Measurements from ENCODE around the gene NLGN2. TPM values are rescaled to one million over a fixed set of nuclear protein-coding genes. Genes with fewer than 3 reads are reported as not detected.
A peak's percentile ranks its signal among the peaks of the same experiment; 100 is the strongest.

Gene NLGN2
- total RNA-seq, 1 donor from 2014 or later: 4.2 TPM

DNA sequence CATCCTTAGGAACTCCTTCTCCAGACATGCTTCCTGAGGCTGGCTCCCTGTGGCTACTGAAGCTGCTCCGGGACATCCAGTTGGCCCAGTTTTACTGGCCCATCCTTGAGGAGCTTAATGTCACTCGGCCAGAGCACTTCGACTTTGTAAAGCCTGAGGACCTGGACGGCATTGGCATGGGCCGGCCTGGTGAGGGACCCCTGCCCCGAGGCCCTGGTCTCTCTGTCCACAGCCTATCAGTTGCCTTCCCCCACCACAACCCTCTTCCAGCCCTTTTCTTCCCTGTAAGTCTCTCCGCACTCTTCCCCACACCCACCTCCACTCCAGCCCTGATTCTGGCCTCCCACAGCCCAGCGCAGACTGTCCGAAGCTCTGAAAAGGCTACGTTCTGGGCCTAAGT lies 24.7 kb upstream of the NLGN2 start:
- intact Hi-C loops (cut with micrococcal nuclease): no loop called here
- Mint-ChIP-seq H3K27ac (no peak overlapping the region), H3K36me3 (ENCODE audit: low read depth) (peaks cover 8% of the 10 kb centered on the region), H3K4me1 (ENCODE audit: low read depth) (peaks cover 4% of the 10 kb centered on the region), H3K4me3 (ENCODE audit: low read depth) (no peak overlapping the region), H3K27me3 (ENCODE audit: low read depth) (peaks cover 33% of the 10 kb centered on the region), H3K9me3 (peaks cover 6% of the 10 kb centered on the region)
- no peak for DNase-seq (ENCODE audit: low spot score)

DNA sequence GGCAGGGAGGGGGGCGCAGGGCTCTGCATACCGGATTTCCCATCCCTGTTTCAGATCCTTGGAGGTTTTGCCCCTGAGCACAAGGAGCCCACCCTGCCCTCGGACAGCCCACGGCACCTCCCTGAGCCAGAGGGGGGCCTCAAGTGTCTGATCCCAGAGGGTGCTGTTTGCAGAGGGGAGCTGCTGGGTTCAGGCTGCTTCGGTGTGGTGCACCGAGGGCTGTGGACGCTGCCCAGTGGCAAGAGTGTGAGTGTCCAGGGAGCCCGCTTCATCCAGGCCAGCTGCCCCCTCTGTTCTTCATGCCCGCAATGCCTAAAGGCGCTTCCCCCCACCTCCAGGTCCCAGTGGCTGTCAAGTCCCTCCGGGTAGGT lies 24.3 kb upstream of the NLGN2 start:
- peak overlapping the region; percentile 53 for H3K4me3 Mint-ChIP-seq (ENCODE audit: low read depth)
- H3K4me1 Mint-ChIP-seq (ENCODE audit: low read depth): peaks cover 4% of the 10 kb centered on the region
- H3K36me3 Mint-ChIP-seq (ENCODE audit: low read depth): peaks cover 8% of the 10 kb centered on the region
- DNase-seq (ENCODE audit: low spot score): no peak
- intact Hi-C loops (cut with micrococcal nuclease): no loop called here
- peaks cover 33% of the 10 kb centered on the region for H3K27me3 Mint-ChIP-seq (ENCODE audit: low read depth)
- H3K27ac Mint-ChIP-seq: no peak overlapping the region
- H3K9me3 Mint-ChIP-seq: peaks cover 6% of the 10 kb centered on the region

DNA sequence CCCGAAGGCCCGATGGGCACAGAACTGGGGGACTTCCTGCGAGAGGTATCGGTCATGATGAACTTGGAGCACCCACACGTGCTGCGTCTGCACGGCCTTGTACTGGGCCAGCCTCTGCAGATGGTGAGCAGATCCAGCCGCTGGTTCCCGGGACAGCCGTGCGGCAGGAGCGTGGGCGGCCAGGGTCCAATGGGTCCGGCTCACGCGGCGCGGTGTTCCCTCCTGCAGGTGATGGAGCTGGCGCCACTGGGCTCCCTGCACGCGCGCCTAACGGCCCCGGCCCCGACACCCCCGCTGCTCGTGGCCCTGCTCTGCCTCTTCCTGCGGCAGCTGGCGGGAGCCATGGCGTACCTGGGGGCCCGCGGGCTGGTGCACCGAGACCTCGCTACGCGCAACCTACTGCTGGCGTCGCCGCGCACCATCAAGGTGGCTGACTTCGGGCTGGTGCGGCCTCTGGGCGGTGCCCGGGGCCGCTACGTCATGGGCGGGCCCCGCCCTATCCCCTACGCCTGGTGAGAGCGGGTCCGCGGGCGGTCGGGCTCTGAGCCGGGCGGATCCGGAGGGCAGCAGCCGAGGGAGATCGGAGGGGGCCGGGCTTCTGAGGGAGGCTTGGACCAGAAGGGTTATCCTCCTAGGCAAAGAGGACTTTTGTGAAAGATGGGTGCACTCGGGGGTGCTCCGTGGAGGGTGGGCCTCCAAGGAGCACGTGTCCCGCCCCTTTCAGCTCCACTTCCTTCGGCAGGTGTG lies 23.7 kb upstream of the NLGN2 start:
- DNase-seq (ENCODE audit: low spot score): peak; percentile 74
- peak overlapping the region; percentile 66 for H3K4me3 Mint-ChIP-seq (ENCODE audit: low read depth)
- H3K27me3 Mint-ChIP-seq (ENCODE audit: low read depth): peaks cover 33% of the 10 kb centered on the region
- no peak overlapping the region for H3K27ac Mint-ChIP-seq
- H3K4me1 Mint-ChIP-seq (ENCODE audit: low read depth): peaks cover 4% of the 10 kb centered on the region
- intact Hi-C loops (cut with micrococcal nuclease): no loop called here
- peaks cover 8% of the 10 kb centered on the region for H3K36me3 Mint-ChIP-seq (ENCODE audit: low read depth)
- H3K9me3 Mint-ChIP-seq: peaks cover 6% of the 10 kb centered on the region

DNA sequence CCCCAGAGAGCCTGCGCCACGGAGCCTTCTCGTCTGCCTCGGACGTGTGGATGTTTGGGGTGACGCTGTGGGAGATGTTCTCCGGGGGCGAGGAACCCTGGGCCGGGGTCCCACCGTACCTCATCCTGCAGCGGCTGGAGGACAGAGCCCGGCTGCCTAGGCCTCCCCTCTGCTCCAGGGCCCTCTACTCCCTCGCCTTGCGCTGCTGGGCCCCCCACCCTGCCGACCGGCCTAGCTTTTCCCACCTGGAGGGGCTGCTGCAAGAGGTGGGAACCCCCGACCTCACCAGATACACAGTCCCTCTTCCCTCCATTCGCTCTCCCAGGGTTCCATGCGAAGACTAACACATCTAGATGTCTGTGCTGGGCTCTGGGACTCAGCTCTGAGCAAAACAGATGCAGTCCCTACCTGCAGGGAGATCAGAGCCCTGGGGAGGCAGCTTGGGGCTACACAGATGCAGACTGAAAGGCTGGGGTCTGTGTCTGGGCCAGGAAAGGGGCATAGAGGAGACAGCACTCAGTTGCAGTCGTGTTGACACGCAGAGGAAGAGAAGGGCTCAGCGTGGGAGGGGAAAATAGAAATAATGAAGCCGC lies 23.1 kb upstream of the NLGN2 start:
- Mint-ChIP-seq H3K4me1 (ENCODE audit: low read depth) (peaks cover 4% of the 10 kb centered on the region), H3K27me3 (ENCODE audit: low read depth) (peaks cover 27% of the 10 kb centered on the region), H3K9me3 (no peaks in the 10 kb centered on the region), H3K36me3 (ENCODE audit: low read depth) (peaks cover 4% of the 10 kb centered on the region), H3K27ac (peak overlapping the region; percentile 34), H3K4me3 (ENCODE audit: low read depth) (peak overlapping the region; percentile 66)
- DNase-seq (ENCODE audit: low spot score): no peak
- intact Hi-C loops (cut with micrococcal nuclease): no loop called here

DNA sequence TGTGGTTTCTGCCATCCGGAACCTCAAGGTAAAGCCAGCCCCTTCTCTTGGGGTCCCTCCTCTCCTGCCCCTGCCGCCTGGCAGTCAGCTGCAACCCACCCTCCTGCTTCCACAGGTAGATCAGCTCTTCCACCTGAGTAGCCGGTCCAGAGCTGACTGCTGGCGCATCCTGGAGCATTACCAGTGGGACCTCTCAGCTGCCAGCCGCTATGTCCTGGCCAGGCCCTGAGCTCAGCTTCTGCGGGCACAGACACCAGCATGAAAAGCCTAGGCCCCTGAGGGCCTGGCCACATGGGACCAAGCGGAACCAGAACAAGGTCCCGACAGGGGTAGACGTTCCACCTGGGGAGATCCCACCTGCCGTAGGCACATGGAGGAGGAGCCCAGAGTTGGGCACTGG lies 18.8 kb upstream of the NLGN2 start:
- Mint-ChIP-seq H3K9me3 (no peaks in the 10 kb centered on the region), H3K27me3 (ENCODE audit: low read depth) (no peaks in the 10 kb centered on the region), H3K27ac (no peak overlapping the region), H3K36me3 (ENCODE audit: low read depth) (peaks cover 29% of the 10 kb centered on the region), H3K4me3 (ENCODE audit: low read depth) (no peak overlapping the region), H3K4me1 (ENCODE audit: low read depth) (peaks cover 14% of the 10 kb centered on the region)
- intact Hi-C loops (cut with micrococcal nuclease): no loop called here
- DNase-seq (ENCODE audit: low spot score): no peak

DNA sequence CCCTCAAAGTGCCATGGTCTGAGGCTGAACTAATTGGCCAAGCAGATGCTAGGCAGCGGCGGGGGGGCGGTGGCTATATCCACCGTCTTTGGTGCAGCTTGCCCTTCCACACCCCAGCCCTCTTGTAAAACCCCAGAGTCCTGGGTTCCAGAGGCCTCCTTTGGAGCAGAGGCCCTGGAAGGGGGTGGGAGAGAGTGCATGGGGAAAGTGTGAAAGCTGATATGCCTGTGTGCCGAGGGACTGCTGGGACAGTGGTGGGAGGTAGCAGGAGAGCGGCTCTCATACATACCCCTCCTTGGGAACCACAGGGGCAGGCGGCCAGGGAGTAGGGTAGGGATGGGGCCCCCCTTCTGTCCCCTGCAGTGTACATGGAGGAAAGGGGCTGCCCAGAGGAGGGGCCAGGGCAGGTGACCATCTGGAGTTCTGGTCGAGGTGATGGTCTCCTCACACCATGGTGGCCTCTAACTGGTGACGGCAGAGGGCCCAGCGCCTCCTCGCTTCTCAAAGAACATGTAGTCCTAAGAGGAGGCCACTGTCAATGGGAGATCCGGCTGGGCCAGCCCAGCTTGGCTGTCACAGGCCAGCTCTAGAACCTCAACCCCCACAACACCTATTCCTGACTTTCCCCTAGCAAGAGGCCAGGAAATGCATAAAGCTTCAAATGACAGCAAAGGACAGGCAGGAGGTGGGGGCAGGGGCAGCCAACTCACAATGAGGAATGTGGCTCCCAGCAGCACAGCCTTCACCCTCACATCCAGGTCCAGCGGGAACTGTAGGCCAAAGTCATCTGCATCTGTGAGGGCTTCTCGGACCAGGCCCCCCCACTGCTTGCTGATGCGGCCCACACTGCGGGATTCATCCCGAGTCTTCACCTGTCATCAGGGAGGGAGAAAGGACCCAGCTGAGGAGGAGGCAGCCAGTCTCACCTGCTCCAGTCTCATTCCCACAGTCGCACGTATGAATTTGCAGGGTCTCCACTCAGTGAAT lies 17.4 kb upstream of the NLGN2 start:
- H3K27me3 Mint-ChIP-seq (ENCODE audit: low read depth): no peaks in the 10 kb centered on the region
- no peak overlapping the region for H3K4me3 Mint-ChIP-seq (ENCODE audit: low read depth)
- intact Hi-C loops (cut with micrococcal nuclease): loop anchor here (5.0 kb wide), 1 partner anchor 38 kb away; the partner anchor contains the start of gene KCTD11
- no peak overlapping the region for H3K27ac Mint-ChIP-seq
- H3K9me3 Mint-ChIP-seq: no peaks in the 10 kb centered on the region
- H3K4me1 Mint-ChIP-seq (ENCODE audit: low read depth): peaks cover 15% of the 10 kb centered on the region
- H3K36me3 Mint-ChIP-seq (ENCODE audit: low read depth): peaks cover 29% of the 10 kb centered on the region
- no peak for DNase-seq (ENCODE audit: low spot score)

DNA sequence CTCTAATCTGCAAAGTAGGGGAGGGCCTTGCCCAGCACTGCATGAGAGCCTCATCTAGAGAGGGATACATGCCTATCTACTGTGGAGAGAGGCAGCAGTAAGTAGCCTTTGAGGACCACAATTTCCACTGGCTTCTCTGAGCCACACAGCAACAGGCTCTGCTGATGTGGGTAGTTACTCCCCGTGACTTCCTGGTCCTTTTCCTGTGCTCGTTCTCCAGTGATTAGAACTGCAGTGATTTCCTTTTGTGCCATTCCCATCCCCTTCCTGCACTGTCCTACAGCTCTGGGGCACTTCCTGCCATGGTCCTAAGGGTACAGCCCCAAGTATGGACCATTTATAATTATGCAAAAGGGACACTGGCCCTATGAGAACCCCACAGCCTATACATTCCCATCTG lies 16.3 kb upstream of the NLGN2 start:
- Mint-ChIP-seq H3K4me3 (ENCODE audit: low read depth) (peak overlapping the region; percentile 17), H3K4me1 (ENCODE audit: low read depth) (peaks cover 15% of the 10 kb centered on the region), H3K27ac (no peak overlapping the region), H3K27me3 (ENCODE audit: low read depth) (no peaks in the 10 kb centered on the region), H3K9me3 (no peaks in the 10 kb centered on the region), H3K36me3 (ENCODE audit: low read depth) (peaks cover 29% of the 10 kb centered on the region)
- intact Hi-C loops (cut with micrococcal nuclease): loop anchor here (5.0 kb wide), 1 partner anchor 39 kb away; the partner anchor contains the start of gene KCTD11
- DNase-seq (ENCODE audit: low spot score): no peak

DNA sequence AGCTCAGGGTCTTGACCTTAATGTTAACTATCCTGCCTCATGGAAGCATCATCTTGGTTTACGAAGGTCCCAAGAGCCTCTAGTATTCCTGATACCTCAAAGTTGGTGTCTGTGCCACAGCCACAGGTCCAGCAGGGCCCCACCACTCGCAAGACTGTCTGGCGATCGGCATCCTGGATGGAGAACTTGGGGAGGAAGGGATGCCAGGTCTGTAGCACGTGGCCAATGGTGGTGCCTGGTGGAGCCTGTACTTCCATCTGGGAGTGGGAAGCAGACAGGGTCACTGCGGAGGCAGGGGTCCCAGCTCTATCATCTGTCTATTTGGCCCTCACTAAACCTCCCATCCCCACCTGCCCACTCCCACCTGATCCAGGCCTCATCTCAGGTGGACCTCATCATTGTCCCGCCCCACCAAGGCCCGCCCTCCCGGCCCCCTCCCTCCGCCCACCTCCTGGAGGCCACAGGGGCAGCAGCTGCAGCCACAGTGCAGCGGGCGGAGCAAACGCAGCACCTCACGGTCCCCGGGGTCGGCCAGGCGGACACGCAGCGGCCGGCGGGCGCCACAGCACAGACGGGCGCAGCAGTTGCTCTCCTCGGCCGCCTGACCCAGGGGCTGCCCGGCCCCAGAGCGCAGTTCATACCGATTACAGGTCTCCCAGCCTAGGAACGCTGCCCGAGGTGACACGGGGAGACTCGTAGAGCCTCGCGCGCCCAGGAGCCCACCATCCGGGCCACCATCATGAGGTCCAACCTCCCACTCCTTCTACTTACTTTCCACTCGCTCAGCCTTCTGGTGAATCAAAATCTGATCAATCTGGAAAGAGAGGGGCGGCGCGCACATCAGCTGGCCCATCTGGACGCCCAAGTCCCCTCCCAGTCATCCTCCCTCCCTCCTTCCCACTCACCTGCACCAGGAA lies 14.7 kb upstream of the NLGN2 start:
- Mint-ChIP-seq H3K4me3 (ENCODE audit: low read depth) (peak overlapping the region; percentile 94), H3K4me1 (ENCODE audit: low read depth) (peaks cover 15% of the 10 kb centered on the region), H3K27me3 (ENCODE audit: low read depth) (no peaks in the 10 kb centered on the region), H3K27ac (no peak overlapping the region), H3K9me3 (no peaks in the 10 kb centered on the region), H3K36me3 (ENCODE audit: low read depth) (peaks cover 25% of the 10 kb centered on the region)
- no peak for DNase-seq (ENCODE audit: low spot score)
- intact Hi-C loops (cut with micrococcal nuclease): loop anchor here (5.0 kb wide), 1 partner anchor 41 kb away; the partner anchor contains the start of gene KCTD11

DNA sequence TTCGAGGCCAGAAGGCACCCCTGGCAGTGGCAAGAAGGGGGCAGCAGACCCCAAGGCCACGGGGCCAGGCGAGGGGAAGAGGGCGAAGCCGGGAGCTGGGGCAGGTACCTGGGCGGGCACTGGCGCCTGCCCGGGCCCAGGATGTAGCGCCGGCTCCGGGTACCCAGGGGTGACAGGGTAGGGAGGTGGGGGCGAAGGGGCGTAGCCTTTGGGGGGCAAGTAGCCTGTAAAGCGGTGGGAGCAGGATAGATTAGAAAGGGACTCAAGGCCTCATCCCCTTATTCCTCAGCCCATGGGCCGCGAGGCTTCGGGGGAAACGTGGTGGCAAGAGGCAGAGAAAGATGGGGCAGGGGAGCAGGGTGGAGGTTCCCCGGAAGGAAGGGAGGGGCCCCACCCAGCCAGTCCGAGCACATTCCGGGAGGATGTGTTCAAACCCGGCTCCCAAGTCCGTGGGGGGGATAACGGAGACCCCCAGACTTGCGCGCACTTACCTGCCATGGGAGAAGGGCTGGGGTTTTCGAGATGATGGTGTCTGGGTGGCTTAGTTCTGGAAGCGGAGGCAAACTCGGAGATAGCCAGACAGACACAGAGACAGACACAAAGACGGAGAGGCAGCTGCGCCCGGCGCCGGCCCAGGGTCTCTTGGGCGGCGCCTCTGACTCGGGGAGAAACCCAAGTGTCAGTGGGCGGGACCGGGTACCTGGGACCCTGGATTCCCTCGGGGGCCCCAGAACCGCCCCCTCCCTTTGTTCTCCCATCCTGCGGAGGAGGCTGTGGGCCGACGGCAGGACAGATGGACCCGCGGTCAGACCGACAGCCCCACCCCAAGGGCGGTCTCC lies 13.8 kb upstream of the NLGN2 start:
- peaks cover 15% of the 10 kb centered on the region for H3K4me1 Mint-ChIP-seq (ENCODE audit: low read depth)
- peak; percentile 28 for DNase-seq (ENCODE audit: low spot score)
- peak overlapping the region; percentile 83 for H3K27ac Mint-ChIP-seq
- no peaks in the 10 kb centered on the region for H3K27me3 Mint-ChIP-seq (ENCODE audit: low read depth)
- intact Hi-C loops (cut with micrococcal nuclease): loop anchor here (1.0 to 5.0 kb wide), 2 partner anchors 10 to 42 kb away; partner anchors contain the start of genes KCTD11 and TMEM256
- peaks cover 25% of the 10 kb centered on the region for H3K36me3 Mint-ChIP-seq (ENCODE audit: low read depth)
- H3K4me3 Mint-ChIP-seq (ENCODE audit: low read depth): peak overlapping the region; percentile 94
- H3K9me3 Mint-ChIP-seq: no peaks in the 10 kb centered on the region

DNA sequence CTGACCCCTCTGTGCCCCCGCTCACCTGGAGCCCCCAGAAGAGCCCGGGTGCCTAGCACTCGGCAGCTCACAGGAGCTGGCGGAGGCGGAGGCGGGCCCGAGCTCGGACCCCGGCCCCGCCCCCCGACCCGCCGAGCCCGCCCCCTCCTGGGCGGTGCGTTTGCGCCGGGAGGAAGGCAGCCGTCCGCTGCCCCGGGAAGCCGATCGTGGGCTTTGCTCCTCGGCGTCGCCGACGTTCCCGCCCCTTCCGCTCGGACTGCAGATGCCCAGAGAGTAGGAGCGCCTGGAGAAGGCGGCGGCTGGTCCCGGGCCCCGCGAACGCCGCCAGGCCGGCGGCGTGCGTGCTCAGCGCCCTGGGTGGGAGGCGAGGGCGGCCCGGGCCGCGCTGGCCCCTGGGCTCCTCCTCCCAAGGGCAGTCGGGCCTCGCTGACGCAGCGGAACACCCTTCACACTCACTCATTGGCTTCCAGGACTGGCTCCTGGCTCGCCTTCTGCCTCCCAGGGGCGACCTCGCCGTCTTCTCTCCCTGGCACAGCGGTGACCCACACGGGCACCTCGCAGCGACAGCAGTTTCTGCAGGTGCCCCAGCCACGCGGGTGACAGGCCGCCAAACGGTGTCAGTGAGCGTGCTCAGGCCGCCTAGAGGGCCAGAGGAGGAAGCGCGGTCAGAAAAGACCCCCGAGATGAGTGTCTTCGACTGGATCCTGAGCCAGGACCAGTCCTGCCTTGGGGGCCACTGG lies 13.0 kb upstream of the NLGN2 start, which contains the start of gene PLSCR3:
Gene PLSCR3, minus strand, starts transcription at position 74 of the 740 bp plus-strand sequence. CDS start 415 bp downstream, outside the sequence.
- peak; percentile 80 for DNase-seq (ENCODE audit: low spot score)
- H3K27me3 Mint-ChIP-seq (ENCODE audit: low read depth): no peaks in the 10 kb centered on the region
- peaks cover 15% of the 10 kb centered on the region for H3K4me1 Mint-ChIP-seq (ENCODE audit: low read depth)
- no peaks in the 10 kb centered on the region for H3K9me3 Mint-ChIP-seq
- peak within 1 kb of the TSS; percentile 91 for H3K27ac Mint-ChIP-seq
- intact Hi-C loops (cut with micrococcal nuclease): loop anchor here (1.0 to 5.0 kb wide), 2 partner anchors 10 to 42 kb away; partner anchors contain the start of genes KCTD11 and TMEM256
- peak within 1 kb of the TSS; percentile 94 for H3K4me3 Mint-ChIP-seq (ENCODE audit: low read depth)
- H3K36me3 Mint-ChIP-seq (ENCODE audit: low read depth): peaks cover 25% of the 10 kb centered on the region

Measured in activated T-helper 2 cell treated with anti-CD3 and anti-CD28 coated beads, Interferon-gamma antibody, Interleukin-2, Interleukin-4, amounts not matched to agents 10 μg/mL and 5 μg/mL and 100 μg/mL, durations not matched to agents 14 hours and 24 hours and 36 hours (primary cell).